Endothelial cell of umbilical vein (primary cell): ENCODE results near the gene UCHL1. TPM values are rescaled to one million over a fixed set of nuclear protein-coding genes. Genes with fewer than 3 reads are reported as not detected.

Source experiments
- BruUV-seq: library from RNA; stranded (reverse); fragments of 400-500 nt; replicated peaks from 2 replicates; lab custom pipeline; 2021; lab: Mats Ljungman, UMichigan
- CTCF ChIA-PET: fragments of 300-600, 350-600 bp; sonication (Branson Sonifier 250); formaldehyde crosslinking; loops from one replicate; lab custom pipeline; 2021; ENCODE audit warnings: antibody characterized with exemption, inconsistent platforms; lab: Charles Lee
- POLR2A ChIA-PET: fragments of 300-600, 350-600 bp; sonication (Branson Sonifier 250); formaldehyde crosslinking; loops from one replicate; lab custom pipeline; 2021; ENCODE audit warnings: antibody characterized with exemption, inconsistent platforms; lab: Charles Lee
- DNase-seq: peaks from one replicate; pipeline ENCODE4 v3.0.0-alpha.2; 2011; ENCODE audit warnings: low read depth, low spot score
- FAIRE-seq: peaks from 2 replicates; lab custom pipeline; 2011; peaks lifted over from hg19 to GRCh38; lab: Jason Lieb, UNC
- H2AFZ ChIP-seq: 2 replicates; pipeline ENCODE4 v1.6.0; 2012; ENCODE audit warnings: low read depth, low read length, control low read depth, inconsistent platforms
- H3K27ac ChIP-seq: 2 replicates; pipeline ENCODE4 v1.5.1; 2011; ENCODE audit warnings: low read depth, mild to moderate bottlenecking, control low read depth, low read length, moderate library complexity; ENCODE audit not compliant: insufficient read depth
- H3K27me3 ChIP-seq, 2 experiments: 2 replicates each; pipeline versions ENCODE4 v1.6.0 to v1.6.1; 2011; ENCODE audit warnings: low read length in 2 of 2, mixed read lengths in 1 of 2; ENCODE audit not compliant: control insufficient read depth in 2 of 2, insufficient read depth in 2 of 2
- H3K36me3 ChIP-seq, 2 experiments: 2 replicates in 1 of 2; 3 replicates in 1 of 2; pipeline ENCODE4 v1.5.1; 2011; ENCODE audit warnings: low read length in 2 of 2, mild to moderate bottlenecking in 1 of 2, moderate library complexity in 1 of 2; ENCODE audit not compliant: control insufficient read depth in 2 of 2, insufficient read depth in 2 of 2; ENCODE audit errors: extremely low read depth in 1 of 2
- H3K4me1 ChIP-seq: 3 replicates; pipeline ENCODE4 v1.5.1; 2011; ENCODE audit warnings: mild to moderate bottlenecking, low read length; ENCODE audit not compliant: control insufficient read depth, insufficient read depth; ENCODE audit errors: extremely low read depth
- H3K4me2 ChIP-seq: 2 replicates; pipeline ENCODE4 v1.6.1; 2011; ENCODE audit warnings: low read length, control low read depth, mixed read lengths; ENCODE audit not compliant: insufficient read depth
- H3K4me3 ChIP-seq, 3 experiments: fragments of 200-600 bp in 1 of 3; sonication (generic), shearing (Covaris generic) in 1 of 3; replicated peaks in 1 of 3; 2 replicates each; pipeline ENCODE4 v1.5.1; 2011 to 2016; ENCODE audit warnings: control low read depth in 3 of 3, low read length in 3 of 3, mild to moderate bottlenecking in 2 of 3, inconsistent platforms in 1 of 3, low read depth in 1 of 3, moderate library complexity in 1 of 3; ENCODE audit not compliant: insufficient read depth in 1 of 3
- H3K79me2 ChIP-seq: 2 replicates; pipeline ENCODE4 v1.6.0; 2012; ENCODE audit warnings: low read length, inconsistent platforms; ENCODE audit not compliant: control insufficient read depth, insufficient read depth
- H3K9ac ChIP-seq: replicated peaks from 2 replicates; pipeline ENCODE3; 2011; ENCODE audit warnings: low read length, control low read depth; ENCODE audit not compliant: insufficient read depth; ENCODE audit errors: extremely low read depth
- H3K9me1 ChIP-seq: replicated peaks from 3 replicates; pipeline ENCODE4 v1.6.0; 2011; ENCODE audit warnings: mild to moderate bottlenecking, low read length; ENCODE audit not compliant: control insufficient read depth, insufficient read depth; ENCODE audit errors: extremely low read depth
- H3K9me3 ChIP-seq: replicated peaks from 2 replicates; pipeline ENCODE4 v1.5.1; 2012; ENCODE audit warnings: low read length, inconsistent platforms; ENCODE audit not compliant: control insufficient read depth, insufficient read depth
- H4K20me1 ChIP-seq: replicated peaks from 2 replicates; pipeline ENCODE3; 2011; ENCODE audit warnings: mild to moderate bottlenecking, low read length; ENCODE audit not compliant: control insufficient read depth, insufficient read depth; ENCODE audit errors: extremely low read depth
- CTCF ChIP-seq, 2 donors: IDR thresholded peaks; 1 replicate in 1 of 2; 2 replicates in 1 of 2; pipeline ENCODE4 v1.5.1; 2011; ENCODE audit warnings: low read length in 2 of 2, mild to moderate bottlenecking in 2 of 2, moderate library complexity in 2 of 2, control low read depth in 1 of 2, inconsistent platforms in 1 of 2, low read depth in 1 of 2; ENCODE audit not compliant: insufficient read depth in 1 of 2; ENCODE audit errors: extremely low read depth in 1 of 2
- EZH2 ChIP-seq: IDR thresholded peaks from 2 replicates; pipeline ENCODE4 v1.6.1; 2012; ENCODE audit warnings: borderline replicate concordance, low read depth, mild to moderate bottlenecking, moderate library complexity, low read length, inconsistent platforms; ENCODE audit not compliant: severe bottlenecking
- FOS ChIP-seq: IDR thresholded peaks from 2 replicates; pipeline ENCODE4 v1.6.1; 2011; ENCODE audit warnings: mild to moderate bottlenecking, low read length, moderate library complexity, borderline replicate concordance; ENCODE audit not compliant: insufficient read depth
- GATA2 ChIP-seq: IDR thresholded peaks from 2 replicates; pipeline ENCODE4 v1.7.0; 2011; ENCODE audit warnings: low read depth, mild to moderate bottlenecking, moderate library complexity, mixed read lengths, low read length; ENCODE audit not compliant: insufficient read length, insufficient read depth
- JUN ChIP-seq: IDR thresholded peaks from 2 replicates; pipeline ENCODE4 v1.6.1; 2011; ENCODE audit warnings: borderline replicate concordance, low read depth; ENCODE audit not compliant: insufficient read length, insufficient read depth
- MAX ChIP-seq: IDR thresholded peaks from 2 replicates; pipeline ENCODE4 v1.6.1; 2011; ENCODE audit not compliant: insufficient read depth, insufficient read length
- MYC ChIP-seq: IDR thresholded peaks from one replicate; pipeline ENCODE4 v1.6.1; 2011; ENCODE audit warnings: mild to moderate bottlenecking, low read depth, low read length
- POLR2A ChIP-seq: IDR thresholded peaks from 2 replicates; pipeline ENCODE4 v1.6.1; 2012; ENCODE audit warnings: low read depth, mild to moderate bottlenecking, control low read depth, low read length
- POLR2AphosphoS5 ChIP-seq: IDR thresholded peaks from 2 replicates; pipeline ENCODE4 v1.6.1; 2012; ENCODE audit warnings: low read depth, mild to moderate bottlenecking, control low read depth, low read length, moderate library complexity; ENCODE audit not compliant: insufficient read depth
- dilution Hi-C: fragments of 300-500 bp; cut with MboI; formaldehyde crosslinking; loops from one replicate; pipeline ENCODE4 v1.15.0; 2019; ENCODE audit warnings: low sequenced_read_pairs; ENCODE audit not compliant: extremely low pct_ligation_motif_present
- intact Hi-C: fragments of 100-400 bp; cut with micrococcal nuclease; formaldehyde crosslinking; loops from one replicate; pipeline ENCODE4 v1.10.0; 2022
- polyA plus RNA-seq, 4 experiments: library from polyadenylated mRNA; depleted of rRNA in 3 of 4; stranded (reverse) in 3 of 4; unstranded in 1 of 4; fragments of >200 nt; gene quantifications; 2 replicates each; pipeline versions ENCODE4 v1.2.1 to v1.2.3, GENCODE V29; 2011 to 2012; ENCODE audit warnings: missing spikeins in 1 of 4
- total RNA-seq: library from RNA; stranded (reverse); gene quantifications from 2 replicates; pipeline ENCODE4 v1.2.3, GENCODE V29; 2021

UCHL1 gene
- total and polyA plus RNA-seq, 2 donors (not counting 3 experiments of a cell fraction or from before 2014, with no cell fraction given), result 501 to 1,128 TPM

DNA sequence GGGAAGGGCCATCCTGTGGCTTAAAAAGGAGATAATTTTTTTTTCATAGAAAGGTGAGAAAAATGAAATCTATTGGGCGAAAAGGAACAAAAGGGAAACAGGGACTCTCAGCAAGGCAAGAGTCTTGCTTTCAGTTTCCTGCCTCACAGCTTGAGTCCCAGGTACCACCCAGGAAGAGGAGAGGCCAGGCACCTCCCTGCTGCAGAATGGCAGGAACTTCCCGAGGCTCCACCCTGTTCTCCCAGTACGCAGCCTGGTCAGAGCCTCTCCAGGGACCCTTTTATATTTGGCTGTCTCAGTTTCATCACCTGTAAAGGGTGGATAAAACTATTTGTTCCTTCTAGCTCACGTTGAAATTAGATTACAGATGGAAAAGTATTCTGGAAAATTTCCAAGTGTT lies 33.8 kb downstream of the UCHL1 start:
- no peak overlapping the region for H3K27ac ChIP-seq
- H2AFZ ChIP-seq, result no peak overlapping the region
- H3K9me3 ChIP-seq, result peaks cover 2% of the 10 kb centered on the region
- POLR2A ChIA-PET, result no interaction called here
- no peak overlapping the region for H3K9ac ChIP-seq
- intact Hi-C loops (no loop called here), dilution Hi-C loops (no loop called here)
- BruUV-seq, result no TSS peak
- no peaks in the 10 kb centered on the region for H3K9me1 ChIP-seq
- H4K20me1 ChIP-seq, result no peaks in the 10 kb centered on the region
- DNase-seq (no peak), FAIRE-seq (no peak)
- H3K79me2 ChIP-seq, result no peaks in the 10 kb centered on the region
- peaks cover 2% of the 10 kb centered on the region for H3K4me1 ChIP-seq
- H3K4me3 ChIP-seq, result no peak overlapping the region
- H3K36me3 ChIP-seq, result no peaks in the 10 kb centered on the region
- H3K4me2 ChIP-seq, result peak overlapping the region; percentile 17
- TF ChIP-seq MYC (no peak), JUN (no peak), EZH2 (no peak), POLR2A (no peak), FOS (no peak), CTCF (IDR thresholded peaks at IDR 0.05; ENCODE audit: extremely low read depth in 1 of 2, insufficient read depth in 1 of 2, low read depth in 1 of 2, low read length in 2 of 2) (no peak), GATA2 (no peak), POLR2AphosphoS5 (no peak), MAX (no peak)
- CTCF ChIA-PET, result interaction anchor here (0.8 to 2.1 kb wide), 4 partner anchors 10 to 371 kb away, joined by 3 to 8 read pairs (median 6); no protein-coding TSS in a partner anchor
- peaks cover 3 to 7% of the 10 kb centered on the region in 2 experiments for H3K27me3 ChIP-seq
